ENCODE results near the gene RAB3IL1.

RAB3IL1 gene

GRCh38 chr11:61860054-61860903, 57.1 kb downstream of the RAB3IL1 start:
- H3K9ac ChIP-seq (ENCODE audit: low read depth in 1 of 2, low read length in 2 of 2): no peak overlapping the region
- peaks cover 0 to 3% of the 10 kb centered on the region in 2 donors for H3K27me3 ChIP-seq (ENCODE audit: control insufficient read depth in 2 of 2, insufficient read depth in 2 of 2, low read length in 2 of 2)
- no peaks in the 10 kb centered on the region for H3K4me1 ChIP-seq (ENCODE audit: control insufficient read depth in 2 of 2, insufficient read depth in 2 of 2, low read length in 2 of 2)
- H3K9me3 ChIP-seq (ENCODE audit: control insufficient read depth in 2 of 2, low read length in 2 of 2): no peaks in the 10 kb centered on the region
- H3K27ac ChIP-seq (ENCODE audit: low read depth in 2 of 2, low read length in 2 of 2): no peak overlapping the region
- H3K36me3 ChIP-seq (ENCODE audit: control insufficient read depth in 2 of 2, insufficient read depth in 2 of 2, low read length in 2 of 2): no peaks in the 10 kb centered on the region
- no peak overlapping the region for H3K4me3 ChIP-seq (ENCODE audit: low read length in 2 of 2)

- Histone ChIP-seq H3K4me1 (ENCODE audit: control insufficient read depth in 2 of 2, insufficient read depth in 2 of 2, low read length in 2 of 2) (no peaks in the 10 kb centered on the region), H3K36me3 (ENCODE audit: control insufficient read depth in 2 of 2, insufficient read depth in 2 of 2, low read length in 2 of 2) (no peaks in the 10 kb centered on the region)
These were observed 61.3 kb downstream of the RAB3IL1 start for GRCh38 chr11:61855939-61856680.

GRCh38 chr11:61854966-61855714, 62.2 kb downstream of the RAB3IL1 start:
- no peak overlapping the region for H3K27ac ChIP-seq (ENCODE audit: low read depth in 2 of 2, low read length in 2 of 2)
- H3K36me3 ChIP-seq (ENCODE audit: control insufficient read depth in 2 of 2, insufficient read depth in 2 of 2, low read length in 2 of 2): peaks cover 0 to 2% of the 10 kb centered on the region in 2 donors
- no peak overlapping the region for H3K9ac ChIP-seq (ENCODE audit: low read depth in 1 of 2, low read length in 2 of 2)

More at GRCh38 chr11:61855939-61856680, 61.3 kb downstream of the RAB3IL1 start:
- no peak overlapping the region for H3K27ac ChIP-seq (ENCODE audit: low read depth in 2 of 2, low read length in 2 of 2)
- no peak overlapping the region for H3K9ac ChIP-seq (ENCODE audit: low read depth in 1 of 2, low read length in 2 of 2)
- peaks cover 0 to 3% of the 10 kb centered on the region in 2 donors for H3K27me3 ChIP-seq (ENCODE audit: control insufficient read depth in 2 of 2, insufficient read depth in 2 of 2, low read length in 2 of 2)
- H3K4me3 ChIP-seq (ENCODE audit: low read length in 2 of 2): no peak overlapping the region
- H3K9me3 ChIP-seq (ENCODE audit: control insufficient read depth in 2 of 2, low read length in 2 of 2): no peaks in the 10 kb centered on the region

GRCh38 chr11:61854206-61854895, 63.0 kb downstream of the RAB3IL1 start:
- Histone ChIP-seq H3K4me1 (ENCODE audit: control insufficient read depth in 2 of 2, insufficient read depth in 2 of 2, low read length in 2 of 2) (no peaks in the 10 kb centered on the region), H3K9ac (ENCODE audit: low read depth in 1 of 2, low read length in 2 of 2) (no peak overlapping the region), H3K27ac (ENCODE audit: low read depth in 2 of 2, low read length in 2 of 2) (no peak overlapping the region), H3K36me3 (ENCODE audit: control insufficient read depth in 2 of 2, insufficient read depth in 2 of 2, low read length in 2 of 2) (peaks cover 0 to 2% of the 10 kb centered on the region in 2 donors), H3K27me3 (ENCODE audit: control insufficient read depth in 2 of 2, insufficient read depth in 2 of 2, low read length in 2 of 2) (peaks cover 0 to 3% of the 10 kb centered on the region in 2 donors), H3K9me3 (ENCODE audit: control insufficient read depth in 2 of 2, low read length in 2 of 2) (no peaks in the 10 kb centered on the region), H3K4me3 (ENCODE audit: low read length in 2 of 2) (no peak overlapping the region)

More at GRCh38 chr11:61854966-61855714, 62.2 kb downstream of the RAB3IL1 start:
- H3K27me3 ChIP-seq (ENCODE audit: control insufficient read depth in 2 of 2, insufficient read depth in 2 of 2, low read length in 2 of 2): peaks cover 0 to 3% of the 10 kb centered on the region in 2 donors
- no peaks in the 10 kb centered on the region for H3K9me3 ChIP-seq (ENCODE audit: control insufficient read depth in 2 of 2, low read length in 2 of 2)
- H3K4me1 ChIP-seq (ENCODE audit: control insufficient read depth in 2 of 2, insufficient read depth in 2 of 2, low read length in 2 of 2): no peaks in the 10 kb centered on the region
- no peak overlapping the region for H3K4me3 ChIP-seq (ENCODE audit: low read length in 2 of 2)

GRCh38 chr11:61853698-61854169, 63.6 kb downstream of the RAB3IL1 start:
- peaks cover 0 to 2% of the 10 kb centered on the region in 2 donors for H3K36me3 ChIP-seq (ENCODE audit: control insufficient read depth in 2 of 2, insufficient read depth in 2 of 2, low read length in 2 of 2)
- H3K9ac ChIP-seq (ENCODE audit: low read depth in 1 of 2, low read length in 2 of 2): no peak overlapping the region
- no peaks in the 10 kb centered on the region for H3K4me1 ChIP-seq (ENCODE audit: control insufficient read depth in 2 of 2, insufficient read depth in 2 of 2, low read length in 2 of 2)
- no peaks in the 10 kb centered on the region for H3K9me3 ChIP-seq (ENCODE audit: control insufficient read depth in 2 of 2, low read length in 2 of 2)
- no peak overlapping the region for H3K4me3 ChIP-seq (ENCODE audit: low read length in 2 of 2)
- no peak overlapping the region for H3K27ac ChIP-seq (ENCODE audit: low read depth in 2 of 2, low read length in 2 of 2)
- H3K27me3 ChIP-seq (ENCODE audit: control insufficient read depth in 2 of 2, insufficient read depth in 2 of 2, low read length in 2 of 2): peaks cover 0 to 3% of the 10 kb centered on the region in 2 donors

- Histone ChIP-seq H3K4me3 (ENCODE audit: low read length in 2 of 2) (no peak overlapping the region), H3K27ac (ENCODE audit: low read depth in 2 of 2, low read length in 2 of 2) (no peak overlapping the region), H3K36me3 (ENCODE audit: control insufficient read depth in 2 of 2, insufficient read depth in 2 of 2, low read length in 2 of 2) (peaks cover 0 to 2% of the 10 kb centered on the region in 2 donors), H3K9me3 (ENCODE audit: control insufficient read depth in 2 of 2, low read length in 2 of 2) (no peaks in the 10 kb centered on the region), H3K9ac (ENCODE audit: low read depth in 1 of 2, low read length in 2 of 2) (no peak overlapping the region), H3K4me1 (ENCODE audit: control insufficient read depth in 2 of 2, insufficient read depth in 2 of 2, low read length in 2 of 2) (no peaks in the 10 kb centered on the region), H3K27me3 (ENCODE audit: control insufficient read depth in 2 of 2, insufficient read depth in 2 of 2, low read length in 2 of 2) (peaks cover 0 to 3% of the 10 kb centered on the region in 2 donors)
These were observed 65.5 kb downstream of the RAB3IL1 start for GRCh38 chr11:61851900-61852295.

- Histone ChIP-seq H3K36me3 (ENCODE audit: control insufficient read depth in 2 of 2, insufficient read depth in 2 of 2, low read length in 2 of 2) (peaks cover 0 to 2% of the 10 kb centered on the region in 2 donors), H3K27me3 (ENCODE audit: control insufficient read depth in 2 of 2, insufficient read depth in 2 of 2, low read length in 2 of 2) (peaks cover 0 to 3% of the 10 kb centered on the region in 2 donors), H3K4me3 (ENCODE audit: low read length in 2 of 2) (no peak overlapping the region), H3K27ac (ENCODE audit: low read depth in 2 of 2, low read length in 2 of 2) (no peak overlapping the region), H3K9me3 (ENCODE audit: control insufficient read depth in 2 of 2, low read length in 2 of 2) (no peaks in the 10 kb centered on the region), H3K9ac (ENCODE audit: low read depth in 1 of 2, low read length in 2 of 2) (no peak overlapping the region), H3K4me1 (ENCODE audit: control insufficient read depth in 2 of 2, insufficient read depth in 2 of 2, low read length in 2 of 2) (no peaks in the 10 kb centered on the region)
These were observed 66.1 kb downstream of the RAB3IL1 start for GRCh38 chr11:61851113-61851899.

- Histone ChIP-seq H3K36me3 (ENCODE audit: control insufficient read depth in 2 of 2, insufficient read depth in 2 of 2, low read length in 2 of 2) (peaks cover 0 to 2% of the 10 kb centered on the region in 2 donors), H3K27ac (ENCODE audit: low read depth in 2 of 2, low read length in 2 of 2) (no peak overlapping the region), H3K27me3 (ENCODE audit: control insufficient read depth in 2 of 2, insufficient read depth in 2 of 2, low read length in 2 of 2) (no peaks in the 10 kb centered on the region), H3K4me3 (ENCODE audit: low read length in 2 of 2) (no peak overlapping the region), H3K9me3 (ENCODE audit: control insufficient read depth in 2 of 2, low read length in 2 of 2) (no peaks in the 10 kb centered on the region), H3K4me1 (ENCODE audit: control insufficient read depth in 2 of 2, insufficient read depth in 2 of 2, low read length in 2 of 2) (no peaks in the 10 kb centered on the region), H3K9ac (ENCODE audit: low read depth in 1 of 2, low read length in 2 of 2) (no peak overlapping the region)
These were observed 66.7 kb downstream of the RAB3IL1 start for GRCh38 chr11:61850687-61851086.

- Histone ChIP-seq H3K36me3 (ENCODE audit: control insufficient read depth in 2 of 2, insufficient read depth in 2 of 2, low read length in 2 of 2) (peaks cover 0 to 2% of the 10 kb centered on the region in 2 donors), H3K27me3 (ENCODE audit: control insufficient read depth in 2 of 2, insufficient read depth in 2 of 2, low read length in 2 of 2) (no peaks in the 10 kb centered on the region), H3K9me3 (ENCODE audit: control insufficient read depth in 2 of 2, low read length in 2 of 2) (no peaks in the 10 kb centered on the region), H3K9ac (ENCODE audit: low read depth in 1 of 2, low read length in 2 of 2) (no peak overlapping the region), H3K4me1 (ENCODE audit: control insufficient read depth in 2 of 2, insufficient read depth in 2 of 2, low read length in 2 of 2) (no peaks in the 10 kb centered on the region), H3K4me3 (ENCODE audit: low read length in 2 of 2) (no peak overlapping the region), H3K27ac (ENCODE audit: low read depth in 2 of 2, low read length in 2 of 2) (no peak overlapping the region)
These were observed 68.7 kb downstream of the RAB3IL1 start for GRCh38 chr11:61848631-61849030.

All from mucosa of rectum (tissue), 2 donors.